Amygdala (tissue), 56 donors: Measurements from ENCODE around the gene PRAC1.

Experiments used
- DNase-seq, 56 donors: peaks; one replicate each; lab custom pipeline; 2025; lab: John Stamatoyannopoulos, UW

PRAC1 gene

DNA sequence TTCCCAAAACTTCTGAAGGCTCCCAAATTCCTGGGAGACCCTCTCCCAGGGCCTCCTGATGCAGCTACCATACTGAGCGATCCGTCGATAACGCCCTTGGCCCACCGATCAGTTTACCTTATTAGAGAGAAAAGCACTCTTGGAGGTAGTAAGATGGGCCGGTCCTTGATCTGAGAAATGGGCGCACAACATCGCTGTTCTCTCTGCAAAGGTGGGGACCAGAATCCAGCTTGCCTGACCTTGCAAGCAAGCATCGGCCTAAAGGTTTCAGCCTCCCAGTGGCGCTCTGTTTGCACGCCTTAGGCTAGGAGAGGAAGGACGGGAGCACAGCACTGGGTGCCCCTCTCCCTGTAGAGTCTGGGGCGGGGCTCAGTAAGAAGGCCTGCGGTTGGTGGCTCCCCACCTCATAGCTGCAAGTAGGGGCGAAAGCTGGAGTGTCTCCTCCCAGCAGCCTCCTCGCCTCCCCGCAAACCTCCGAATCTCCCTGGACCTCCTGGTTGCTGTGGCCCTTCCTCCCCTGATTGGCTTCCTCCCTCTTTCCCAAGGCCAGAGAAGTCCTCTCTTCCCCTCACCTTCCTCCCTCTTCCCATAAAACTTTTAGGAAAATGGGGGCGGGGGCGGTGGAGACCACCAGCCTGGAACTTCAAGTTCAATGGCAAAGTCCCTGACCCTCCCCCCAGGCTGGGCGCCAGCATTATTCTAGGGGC lies at the start of gene PRAC1:
TSS of gene PRAC1 (minus strand) at position 318 of the 707 bp plus-strand sequence. CDS start at position 192, 126 bp downstream.
- DNase-seq = no peak

GRCh38 chr17:48770954-48771353 lies 48.6 kb upstream of the PRAC1 start:
- DNase-seq = no peak

- no peak for DNase-seq
Measured at GRCh38 chr17:48769009-48769675, 46.8 kb upstream of the PRAC1 start.

DNA sequence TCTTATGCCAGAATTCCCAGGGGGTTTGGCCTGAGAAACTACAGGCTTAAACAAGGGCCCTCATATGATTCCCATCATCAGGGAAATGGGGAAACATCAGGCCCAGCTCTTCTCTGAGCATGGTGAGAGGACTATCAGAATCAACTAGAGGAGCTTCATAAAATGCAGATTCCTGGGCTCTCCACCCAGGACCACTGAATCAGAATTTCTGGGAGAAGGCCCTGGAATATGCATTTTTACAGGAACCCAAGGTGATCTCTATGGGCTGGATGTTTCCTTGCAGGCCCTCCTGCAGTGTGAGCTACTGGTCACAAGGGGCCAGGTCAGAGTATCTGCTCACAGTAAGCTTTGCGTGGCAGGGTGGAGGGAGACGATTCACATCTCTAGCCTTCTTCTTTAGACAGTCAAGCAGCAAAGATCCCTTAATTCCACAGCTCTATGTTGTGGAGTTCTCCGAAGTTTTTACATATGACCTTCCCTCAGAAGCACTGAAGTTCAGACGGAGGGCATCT lies 45.0 kb upstream of the PRAC1 start:
- no peak for DNase-seq

DNA sequence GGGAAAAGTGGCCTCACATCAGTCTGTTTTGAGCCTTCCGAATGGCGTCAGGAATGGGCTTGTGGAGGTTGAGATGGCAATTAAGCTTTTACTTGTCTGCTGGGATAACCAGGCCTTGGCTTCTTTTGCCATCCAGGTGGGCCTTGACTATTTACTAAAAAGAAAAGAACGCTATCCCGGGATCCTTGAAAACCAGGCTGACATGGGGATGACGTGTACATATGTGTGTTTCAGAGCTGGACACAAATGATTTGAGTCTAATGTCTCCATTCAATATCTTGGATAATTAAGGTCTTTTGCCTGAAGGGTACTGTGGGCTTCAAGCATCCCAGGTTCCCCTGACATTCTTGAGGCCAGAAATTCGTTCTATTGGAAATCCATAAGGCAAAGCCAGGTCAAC lies 38.8 kb upstream of the PRAC1 start:
- no peak for DNase-seq

DNA sequence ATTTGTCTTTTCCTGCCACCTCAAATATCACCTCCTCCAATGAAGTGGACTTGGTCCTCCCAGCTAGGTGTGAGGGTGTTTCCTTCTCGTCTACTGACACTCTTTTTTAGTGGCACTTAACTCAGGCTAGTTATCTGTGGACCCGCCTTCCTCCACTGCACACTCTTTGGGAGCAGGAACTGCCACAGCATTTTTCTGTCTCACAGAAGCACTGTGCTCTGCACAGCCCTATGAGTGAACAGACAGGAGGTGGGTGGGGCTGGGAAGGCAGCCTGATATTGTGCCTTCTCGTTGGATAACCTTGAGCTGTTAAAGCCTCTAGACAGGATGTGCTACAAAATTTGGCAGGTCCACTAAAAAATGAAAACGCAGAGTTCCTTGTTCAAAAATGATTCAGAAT lies 38.1 kb upstream of the PRAC1 start:
- no peak for DNase-seq

DNA sequence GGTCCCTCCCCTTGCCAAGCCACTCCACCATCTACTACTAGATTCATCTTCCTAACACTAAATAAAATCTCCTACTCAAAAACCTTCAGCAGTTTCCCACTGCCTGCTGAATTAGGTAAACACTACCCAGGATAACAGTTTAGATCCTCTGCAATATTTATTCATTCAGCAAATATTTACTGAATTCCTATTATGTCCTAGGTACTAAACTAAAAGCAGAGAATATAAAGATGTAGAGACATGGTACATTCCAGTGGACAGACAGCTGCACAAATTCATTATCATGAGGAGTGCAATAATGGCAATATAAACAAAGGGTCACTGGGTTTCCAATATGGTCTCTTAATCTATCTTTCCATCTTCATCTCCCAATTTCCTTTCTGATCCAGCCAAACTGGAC lies 37.0 kb upstream of the PRAC1 start:
- DNase-seq = no peak

- DNase-seq = no peak
Measured at GRCh38 chr17:48757524-48757961, 35.2 kb upstream of the PRAC1 start.

DNA sequence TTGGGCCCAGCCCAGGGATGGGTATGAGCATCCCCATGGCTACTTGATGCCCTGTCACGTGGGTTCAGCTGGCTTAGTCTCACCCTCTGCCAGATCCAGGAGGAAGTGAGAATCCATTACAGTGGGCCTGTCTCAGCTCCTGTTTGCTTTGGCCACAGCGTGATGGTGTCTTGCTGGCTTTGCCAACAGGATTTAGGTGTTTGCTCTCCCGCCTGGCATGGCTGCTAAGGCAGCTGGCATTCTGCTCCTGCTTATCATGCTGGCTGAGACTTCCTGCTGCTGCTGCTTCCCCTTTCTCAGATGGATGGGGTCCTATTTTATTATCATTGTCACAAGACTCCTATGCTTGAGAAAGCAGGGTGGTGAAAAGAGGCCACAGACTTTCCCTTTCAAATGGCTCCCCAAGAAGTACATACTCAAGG lies 34.5 kb upstream of the PRAC1 start:
- DNase-seq = peak in 1 of 56 donors; percentile 25

DNA sequence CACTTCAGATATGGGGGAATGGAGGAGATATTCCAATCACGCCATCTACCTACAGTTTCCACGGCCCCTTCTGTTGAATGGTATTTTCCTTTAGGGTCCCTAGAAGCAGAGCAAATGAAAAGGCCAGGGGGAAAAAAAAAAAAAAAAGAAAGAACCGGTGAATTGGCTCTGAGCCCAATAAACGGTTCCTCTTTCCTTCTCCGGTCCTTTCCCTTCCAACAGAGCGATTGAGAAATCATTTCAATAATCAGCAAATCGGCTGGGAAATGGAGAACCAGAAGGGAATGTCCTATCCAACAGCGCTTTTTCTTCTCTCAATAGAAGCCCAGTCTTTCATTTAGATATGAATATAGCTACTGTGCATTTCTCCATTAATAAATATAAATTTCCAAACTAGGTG lies 33.0 kb upstream of the PRAC1 start:
- no peak for DNase-seq

DNA sequence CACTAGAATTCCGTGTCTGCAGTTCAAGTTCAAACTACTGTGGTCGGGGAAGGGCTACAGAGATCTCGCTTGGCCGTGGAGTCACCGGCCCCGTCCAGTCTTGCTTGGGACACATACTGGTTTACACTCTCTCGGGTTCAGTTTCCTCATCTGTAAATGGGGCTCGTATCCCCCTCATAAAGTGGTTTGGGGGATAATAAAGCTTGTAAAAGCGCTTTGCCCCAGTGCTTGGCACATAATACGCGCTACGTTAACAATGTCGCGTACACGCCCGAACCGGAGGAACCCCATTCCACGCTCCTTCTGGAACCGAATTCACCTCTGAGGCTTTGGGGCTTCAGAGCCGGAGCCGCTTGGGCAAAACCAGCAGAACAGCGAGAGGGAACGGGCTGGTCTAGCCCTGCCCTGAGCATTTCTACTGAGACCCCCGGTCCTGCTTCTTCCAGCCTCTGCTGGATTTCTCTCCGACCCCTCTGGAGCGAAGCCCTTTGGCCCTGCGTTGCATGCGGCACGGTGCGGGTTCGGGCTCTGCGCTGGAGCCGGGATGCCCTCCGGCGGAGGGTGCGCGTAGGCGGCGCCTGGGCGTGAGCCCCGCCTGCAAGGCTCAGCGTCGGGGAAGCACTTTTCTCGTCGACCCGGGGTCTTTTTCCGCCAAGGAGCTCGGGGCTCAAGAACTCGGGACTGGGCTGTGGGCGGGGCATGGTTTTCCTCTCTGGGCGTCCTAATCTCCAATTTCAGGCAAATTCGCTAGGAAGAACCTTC lies 32.4 kb upstream of the PRAC1 start:
- DNase-seq = no peak

DNA sequence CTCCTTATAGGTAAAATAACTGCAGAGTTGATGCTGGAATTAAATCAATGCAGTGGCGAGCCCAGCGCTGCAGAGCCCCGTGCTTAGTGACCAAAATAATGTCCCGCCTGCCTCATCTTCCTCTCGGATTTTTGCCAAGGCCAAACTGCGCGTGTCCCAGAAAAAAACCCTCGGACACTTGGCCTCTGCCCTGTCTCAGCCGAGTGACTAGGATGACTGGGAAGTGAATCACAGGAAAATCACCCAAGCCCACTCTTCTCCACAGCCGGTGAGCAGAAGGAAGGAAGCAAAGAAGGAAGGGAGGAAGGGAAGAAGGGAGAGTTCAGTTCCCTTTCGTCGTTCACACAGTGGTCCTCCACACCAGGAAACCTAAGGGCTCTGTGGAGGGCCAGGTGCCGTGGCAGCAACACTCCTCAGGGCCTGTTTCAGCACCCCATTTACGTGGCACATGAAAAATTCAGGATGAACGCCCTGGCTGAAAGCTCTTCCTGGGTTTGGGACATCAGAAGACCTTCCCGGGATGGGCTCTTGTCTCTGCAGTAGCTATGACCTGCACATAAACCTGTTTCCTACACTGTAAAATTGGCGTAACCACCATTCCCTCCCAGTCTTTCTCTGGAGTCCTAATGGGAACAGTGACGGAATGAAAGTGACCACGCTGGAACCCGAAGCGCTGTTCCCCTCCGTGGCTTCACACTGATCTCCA lies 31.6 kb upstream of the PRAC1 start:
- no peak for DNase-seq

- no peak for DNase-seq
Measured at GRCh38 chr17:48752399-48753288, 30.3 kb upstream of the PRAC1 start.

DNA sequence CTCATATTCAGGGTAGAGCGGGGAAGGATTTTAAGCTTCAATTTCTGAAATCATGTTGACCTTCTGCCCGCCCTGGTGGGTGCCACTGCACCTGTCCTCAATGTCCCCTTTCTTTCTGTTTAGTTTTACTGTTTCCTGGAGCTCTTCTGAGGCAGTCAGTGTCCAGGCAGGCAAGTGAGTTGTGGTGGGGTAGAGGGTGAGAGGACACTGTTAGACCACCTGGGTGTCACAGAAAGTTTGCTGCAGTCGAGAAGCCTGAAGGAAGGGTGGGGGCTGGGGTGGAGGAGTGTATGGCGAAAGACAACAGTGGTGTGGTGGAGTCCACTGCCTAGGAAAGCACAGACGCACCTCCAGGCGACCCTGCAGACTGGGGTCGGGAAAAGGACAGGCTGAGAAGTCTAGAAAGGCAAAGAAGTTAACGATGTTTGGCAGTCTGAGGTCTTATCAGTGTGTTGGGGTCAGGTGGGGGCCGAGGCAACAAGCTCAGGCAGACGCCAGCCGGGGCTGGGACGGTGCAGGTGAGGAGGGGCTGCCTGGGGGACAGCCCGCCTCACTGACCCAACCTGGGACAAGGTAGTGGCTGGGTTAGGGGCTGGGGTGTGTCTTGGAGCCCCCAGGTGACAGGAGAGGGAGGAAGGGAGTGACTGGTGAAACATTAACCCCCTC lies 29.5 kb upstream of the PRAC1 start:
- no peak for DNase-seq

- no peak for DNase-seq
Measured at GRCh38 chr17:48751172-48751571, 28.9 kb upstream of the PRAC1 start.

GRCh38 chr17:48749621-48750553 lies 27.6 kb upstream of the PRAC1 start:
- DNase-seq = no peak

DNA sequence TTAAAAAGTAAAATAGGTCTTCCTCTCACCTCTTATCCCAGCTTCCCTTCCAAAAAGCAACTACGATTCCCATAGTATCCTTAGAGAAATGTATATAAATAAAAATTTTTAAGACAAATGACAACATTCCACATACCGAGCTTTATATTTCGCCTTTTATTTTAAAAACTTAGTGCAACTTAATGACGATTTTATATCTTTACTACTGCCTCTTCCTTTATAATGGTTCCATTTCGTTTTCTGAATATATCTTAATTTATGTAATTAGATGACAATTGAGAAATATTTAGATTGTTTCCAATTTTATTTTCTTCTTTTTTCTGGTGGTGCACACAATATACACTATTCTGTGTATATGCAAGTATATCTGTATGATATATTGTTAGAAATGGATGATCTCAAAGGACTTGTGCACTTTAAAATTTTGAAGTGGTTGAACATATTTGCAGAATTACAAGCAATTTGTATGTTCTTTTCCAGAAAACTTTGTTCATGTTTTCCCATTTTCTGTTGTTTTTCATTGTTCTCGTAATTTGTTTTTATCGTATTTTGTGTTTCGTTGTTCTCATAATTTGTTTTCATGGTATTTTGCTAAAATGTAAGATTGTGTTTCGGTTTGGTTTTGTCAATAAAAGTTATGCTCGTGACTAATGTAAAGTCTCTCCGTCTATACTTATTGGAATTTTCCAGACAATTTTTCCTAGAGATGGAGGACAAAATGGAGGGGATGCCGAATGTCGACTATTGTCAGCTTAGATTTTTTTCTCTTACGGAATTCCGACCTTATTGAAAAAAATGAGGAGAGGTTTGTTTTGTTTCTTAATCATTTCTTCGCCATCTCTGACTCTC lies 26.6 kb upstream of the PRAC1 start:
- no peak for DNase-seq
